KMS-11 (cell line): ENCODE measurements around the gene IRF1.

Experiments
- H2AFZ ChIP-seq: fragments of 200-600 bp; sonication (generic); 2 replicates; pipeline ENCODE4 v1.6.1; 2016; ENCODE audit warnings: antibody characterized with exemption, mixed run types, low read depth
- H3K27ac ChIP-seq: fragments of 200-600 bp; sonication (generic); 2 replicates; pipeline ENCODE4 v1.6.1; 2016; ENCODE audit warnings: mild to moderate bottlenecking, mixed run types
- H3K27me3 ChIP-seq: fragments of 200-600 bp; sonication (generic); 2 replicates; pipeline ENCODE4 v1.6.1; 2017; ENCODE audit warnings: mild to moderate bottlenecking, low read depth, mixed run types, moderate library complexity; ENCODE audit not compliant: insufficient read depth
- H3K36me3 ChIP-seq: fragments of 200-600 bp; sonication (generic); 2 replicates; pipeline ENCODE4 v1.6.1; 2017; ENCODE audit warnings: mild to moderate bottlenecking, mixed run types; ENCODE audit not compliant: insufficient read depth
- H3K4me1 ChIP-seq: fragments of 200-600 bp; sonication (generic); 2 replicates; pipeline ENCODE4 v1.6.1; 2016; ENCODE audit warnings: mild to moderate bottlenecking, low read depth, mixed run types; ENCODE audit not compliant: poor library complexity, severe bottlenecking
- H3K4me2 ChIP-seq: fragments of 200-600 bp; sonication (generic); 2 replicates; pipeline ENCODE4 v1.7.0; 2016; ENCODE audit warnings: mild to moderate bottlenecking, mixed run types
- H3K4me3 ChIP-seq: fragments of 200-600 bp; sonication (generic); IDR thresholded peaks from 2 replicates; pipeline ENCODE4 v1.6.1; 2017; ENCODE audit warnings: low read depth, low read length, mixed read lengths; ENCODE audit not compliant: insufficient read depth
- H3K79me2 ChIP-seq: fragments of 200-600 bp; sonication (generic); 2 replicates; pipeline ENCODE4 v1.6.1; 2016; ENCODE audit warnings: low read depth, mixed run types; ENCODE audit not compliant: insufficient read depth
- H3K9ac ChIP-seq: fragments of 200-600 bp; sonication (generic); 2 replicates; pipeline ENCODE4 v1.6.1; 2016; ENCODE audit warnings: mild to moderate bottlenecking, mixed run types
- H4K20me1 ChIP-seq: fragments of 200-600 bp; sonication (generic); 2 replicates; pipeline ENCODE4 v1.6.1; 2016; ENCODE audit warnings: mild to moderate bottlenecking, mixed run types; ENCODE audit not compliant: insufficient read depth
- CTCF ChIP-seq: fragments of 200-600 bp; sonication (generic); conservative IDR thresholded peaks from 2 replicates; pipeline ENCODE4 v1.6.1; 2017; ENCODE audit warnings: low read depth, mild to moderate bottlenecking, antibody characterized with exemption, low read length, moderate library complexity, mixed read lengths

Gene IRF1

GRCh38 chr5:132431632-132432031, 58.9 kb downstream of the IRF1 start:
- Histone ChIP-seq H3K27me3 (no peaks in the 10 kb centered on the region), H3K4me1 (peaks cover 87% of the 10 kb centered on the region), H2AFZ (no peak overlapping the region), H3K79me2 (peaks cover 24% of the 10 kb centered on the region; the same call in 1 of the 2 replicates), H3K36me3 (no peaks in the 10 kb centered on the region), H3K4me3 (no peak overlapping the region), H3K9ac (no peak overlapping the region), H4K20me1 (no peaks in the 10 kb centered on the region), H3K27ac (peak overlapping the region; percentile 12; the same call in 1 of the 2 replicates), H3K4me2 (peak overlapping the region; percentile 100; the same call in 1 of the 2 replicates)
- no peak for TF ChIP-seq CTCF
